Gastrocnemius medialis (tissue), 4 donors: ENCODE results near the gene APOL4. TPM values are rescaled to one million over a fixed set of nuclear protein-coding genes. Genes with fewer than 3 reads are reported as not detected.

ENCODE experiments used
- ATAC-seq, 2 donors: fragments of 150-250 bp; one replicate each; pipeline ENCODE4 v1.9.1; 2016
- DNase-seq, 2 donors: peaks; one replicate each; pipeline ENCODE4 v3.0.0-alpha.2; 2019
- H3K27ac ChIP-seq, 4 donors: fragments of 200-600 bp; sonication (generic); 1 replicate in 1 of 4; 2 replicates in 3 of 4; pipeline ENCODE4 v1.5.1; 2016 to 2018; ENCODE audit warnings: mild to moderate bottlenecking in 2 of 4, moderate library complexity in 1 of 4
- H3K27me3 ChIP-seq, 3 donors: fragments of 200-600 bp; sonication (generic) in 2 of 3; 1 replicate in 1 of 3; 2 replicates in 2 of 3; pipeline versions ENCODE4 v1.5.1 to v1.6.0; 2016 to 2019; ENCODE audit warnings: mild to moderate bottlenecking in 1 of 3, moderate library complexity in 1 of 3
- H3K36me3 ChIP-seq, 2 donors: fragments of 200-600 bp; sonication (generic) in 1 of 2; one replicate each; pipeline ENCODE4 v1.5.1; 2017 to 2018
- H3K4me1 ChIP-seq, 2 donors: fragments of 200-600 bp; sonication (generic) in 1 of 2; one replicate each; pipeline ENCODE4 v1.5.1; 2016 to 2017; ENCODE audit warnings: mild to moderate bottlenecking in 2 of 2
- H3K4me3 ChIP-seq, 4 donors: fragments of 200-600 bp; sonication (generic) in 3 of 4; 1 replicate in 1 of 4; 2 replicates in 3 of 4; pipeline ENCODE4 v1.5.1; 2016 to 2019; ENCODE audit warnings: mild to moderate bottlenecking in 2 of 4
- H3K9me3 ChIP-seq, 3 donors: fragments of 200-600 bp; sonication (generic) in 2 of 3; 1 replicate in 1 of 3; 2 replicates in 2 of 3; pipeline ENCODE4 v1.5.1; 2016 to 2019
- POLR2A ChIP-seq, 2 donors: fragments of 450-650 bp; IDR thresholded peaks; one replicate each; pipeline ENCODE4 v1.6.1; 2017; ENCODE audit warnings: antibody characterized with exemption in 2 of 2, mild to moderate bottlenecking in 2 of 2, moderate library complexity in 2 of 2
- in situ Hi-C, 4 donors: fragments of 200-750 bp; cut with MboI; loops; one replicate each; pipeline versions ENCODE4 v1.15.0 to v1.8.0; 2017; ENCODE audit warnings: low sequenced_read_pairs in 4 of 4
- intact Hi-C: fragments of 100-400 bp; cut with DNase I; formaldehyde crosslinking; loops from one replicate; pipeline ENCODE4 v1.15.1; 2023; ENCODE audit warnings: low total_unique reads
- total RNA-seq, 4 donors: library from RNA; depleted of rRNA; stranded (reverse); fragments of >200 nt; gene quantifications; one replicate each; pipeline versions ENCODE4 v1.1.0 to v1.2.3, GENCODE V29; 2016
- TF ChIP-seq, protein P1 (sequence below), 5 experiments: fragments of 450-650 bp in 3 of 5; fragments of 200-600 bp in 2 of 5; sonication (generic) in 2 of 5; IDR thresholded peaks in 4 of 5; conservative IDR thresholded peaks in 1 of 5; 1 replicate in 4 of 5; 2 replicates in 1 of 5; pipeline ENCODE4 v1.5.1; 2016 to 2019; ENCODE audit warnings: antibody characterized with exemption in 5 of 5, mild to moderate bottlenecking in 3 of 5, moderate library complexity in 3 of 5

The APOL4 gene
- total RNA-seq, 4 donors from 2014 or later = 1.5 to 2.3 (median 2.0) TPM; not detected in 1

DNA sequence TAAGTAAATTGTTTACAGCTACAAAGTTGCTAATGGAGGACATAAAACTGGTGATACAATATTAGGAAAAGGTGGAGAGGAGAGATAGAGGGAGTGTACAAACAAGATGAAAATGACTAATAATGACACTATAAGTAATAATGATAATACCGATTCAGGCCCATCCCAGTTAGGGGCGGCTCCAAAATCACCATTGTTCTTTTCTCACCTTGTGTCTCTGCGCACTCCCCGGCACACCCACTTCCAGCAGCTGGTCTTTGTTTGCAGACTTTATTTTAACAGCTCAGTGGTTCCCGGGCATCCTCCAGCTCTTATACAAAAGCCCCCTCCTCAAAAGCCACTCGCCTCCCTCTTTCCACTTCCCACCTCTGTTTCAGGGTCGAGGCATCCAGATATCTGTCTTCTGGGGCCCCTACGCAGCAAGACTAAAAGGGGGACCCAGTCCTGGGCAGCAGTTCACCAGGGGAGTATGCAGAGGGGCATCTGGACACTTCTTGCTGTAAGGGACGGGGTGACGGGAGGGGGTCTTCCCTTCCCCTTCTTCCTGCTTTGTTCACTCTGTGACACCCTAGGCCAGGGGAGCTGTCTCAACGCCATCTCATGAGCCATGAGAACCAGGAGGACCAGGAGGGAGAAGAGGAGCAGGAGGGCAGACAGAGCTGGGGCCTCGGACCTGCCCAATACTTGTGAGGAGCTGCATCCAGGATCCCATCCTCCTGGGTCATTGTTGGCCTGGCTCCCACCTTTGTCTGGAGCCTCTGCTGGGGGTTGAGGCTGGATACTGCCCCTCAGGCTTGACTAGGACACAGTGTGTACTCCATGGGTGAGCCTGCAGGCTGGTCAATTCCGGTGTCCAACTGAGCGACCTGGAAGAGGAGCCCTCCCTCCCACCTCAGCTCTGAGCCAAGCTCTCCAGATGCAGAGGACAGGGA is 35.0 kb upstream of the APOL4 start:
- Histone ChIP-seq H3K9me3 (no peaks in the 10 kb centered on the region), H3K27me3 (no peaks in the 10 kb centered on the region), H3K36me3 (peaks cover 0 to 26% of the 10 kb centered on the region in 2 donors), H3K27ac (no peak overlapping the region), H3K4me3 (peak overlapping the region in 1 of 4 donors; percentile 76), H3K4me1 (peaks cover 24 to 37% of the 10 kb centered on the region in 2 donors)
- ATAC-seq = no peak
- in situ Hi-C loops = loop anchor here in 1 of 4 donors (10.0 kb wide), 1 partner anchor 92 kb away; no protein-coding TSS in a partner anchor
- no peak for TF ChIP-seq POLR2A (IDR thresholded peaks at IDR 0.05)
- TF ChIP-seq, protein P1, sequence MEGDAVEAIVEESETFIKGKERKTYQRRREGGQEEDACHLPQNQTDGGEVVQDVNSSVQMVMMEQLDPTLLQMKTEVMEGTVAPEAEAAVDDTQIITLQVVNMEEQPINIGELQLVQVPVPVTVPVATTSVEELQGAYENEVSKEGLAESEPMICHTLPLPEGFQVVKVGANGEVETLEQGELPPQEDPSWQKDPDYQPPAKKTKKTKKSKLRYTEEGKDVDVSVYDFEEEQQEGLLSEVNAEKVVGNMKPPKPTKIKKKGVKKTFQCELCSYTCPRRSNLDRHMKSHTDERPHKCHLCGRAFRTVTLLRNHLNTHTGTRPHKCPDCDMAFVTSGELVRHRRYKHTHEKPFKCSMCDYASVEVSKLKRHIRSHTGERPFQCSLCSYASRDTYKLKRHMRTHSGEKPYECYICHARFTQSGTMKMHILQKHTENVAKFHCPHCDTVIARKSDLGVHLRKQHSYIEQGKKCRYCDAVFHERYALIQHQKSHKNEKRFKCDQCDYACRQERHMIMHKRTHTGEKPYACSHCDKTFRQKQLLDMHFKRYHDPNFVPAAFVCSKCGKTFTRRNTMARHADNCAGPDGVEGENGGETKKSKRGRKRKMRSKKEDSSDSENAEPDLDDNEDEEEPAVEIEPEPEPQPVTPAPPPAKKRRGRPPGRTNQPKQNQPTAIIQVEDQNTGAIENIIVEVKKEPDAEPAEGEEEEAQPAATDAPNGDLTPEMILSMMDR (IDR thresholded peaks at IDR 0.05 in 4 of 5, conservative IDR thresholded peaks at IDR 0.05 in 1 of 5) = no peak
- no peak for DNase-seq
- intact Hi-C loops = no loop called here

DNA sequence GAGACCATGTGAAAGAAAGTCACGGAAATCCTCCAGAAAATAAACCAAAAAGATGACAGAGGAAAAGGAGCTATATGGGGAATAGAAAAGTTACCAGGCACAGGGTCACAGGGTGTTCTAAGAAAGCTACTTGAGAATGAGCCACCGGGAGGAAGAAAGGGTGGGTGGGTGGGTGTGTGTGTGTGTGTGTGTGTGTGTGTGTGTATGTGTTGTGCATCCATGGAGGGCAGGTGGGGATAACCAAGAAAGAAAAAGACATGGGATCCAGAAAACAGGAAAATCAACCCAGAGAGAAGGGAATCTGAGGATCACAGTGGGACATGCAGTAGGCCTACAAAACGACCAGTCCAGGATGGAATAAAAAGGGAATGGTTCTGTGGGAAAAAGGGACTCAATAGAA is 34.0 kb upstream of the APOL4 start:
- no peak overlapping the region for H3K4me3 ChIP-seq
- H3K27ac ChIP-seq = no peak overlapping the region
- intact Hi-C loops (no loop called here), in situ Hi-C loops (loop anchor here in 1 of 4 donors (10.0 kb wide), 1 partner anchor 91 kb away; no protein-coding TSS in a partner anchor)
- ATAC-seq = no peak
- no peaks in the 10 kb centered on the region for H3K9me3 ChIP-seq
- no peaks in the 10 kb centered on the region for H3K27me3 ChIP-seq
- H3K4me1 ChIP-seq = peaks cover 24 to 37% of the 10 kb centered on the region in 2 donors
- no peak for TF ChIP-seq POLR2A (IDR thresholded peaks at IDR 0.05)
- TF ChIP-seq, protein P1 (IDR thresholded peaks at IDR 0.05 in 4 of 5, conservative IDR thresholded peaks at IDR 0.05 in 1 of 5) = no peak
- DNase-seq = no peak
- peaks cover 0 to 36% of the 10 kb centered on the region in 2 donors for H3K36me3 ChIP-seq

DNA sequence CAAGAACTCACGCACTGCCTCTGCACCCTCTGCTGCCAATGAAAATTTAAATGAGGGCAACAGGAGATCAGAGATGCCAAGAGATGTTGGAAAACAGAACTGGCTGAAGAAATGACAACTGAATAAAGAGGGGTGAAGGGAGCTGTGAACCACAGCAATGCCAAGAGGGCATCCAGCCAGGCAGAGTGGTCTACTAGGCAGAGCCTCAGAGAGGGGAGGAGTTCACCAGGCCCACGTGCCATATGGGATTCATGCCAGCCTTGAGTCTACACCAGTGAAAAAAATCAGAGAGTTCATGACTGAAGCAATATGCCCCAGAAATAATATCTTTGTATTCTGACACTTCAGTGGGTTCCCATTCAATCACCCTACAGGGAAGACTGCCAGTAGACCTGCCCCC is 33.3 kb upstream of the APOL4 start:
- H3K27me3 ChIP-seq = no peaks in the 10 kb centered on the region
- H3K4me3 ChIP-seq = no peak overlapping the region
- peaks cover 24 to 37% of the 10 kb centered on the region in 2 donors for H3K4me1 ChIP-seq
- DNase-seq (no peak), ATAC-seq (no peak)
- H3K27ac ChIP-seq = no peak overlapping the region
- H3K36me3 ChIP-seq = peaks cover 0 to 43% of the 10 kb centered on the region in 2 donors
- TF ChIP-seq, protein P1 (IDR thresholded peaks at IDR 0.05 in 4 of 5, conservative IDR thresholded peaks at IDR 0.05 in 1 of 5) = no peak
- TF ChIP-seq POLR2A (IDR thresholded peaks at IDR 0.05) = no peak
- H3K9me3 ChIP-seq = no peaks in the 10 kb centered on the region
- intact Hi-C loops (no loop called here), in situ Hi-C loops (loop anchor here in 1 of 4 donors (10.0 kb wide), 1 partner anchor 90 kb away; no protein-coding TSS in a partner anchor)

DNA sequence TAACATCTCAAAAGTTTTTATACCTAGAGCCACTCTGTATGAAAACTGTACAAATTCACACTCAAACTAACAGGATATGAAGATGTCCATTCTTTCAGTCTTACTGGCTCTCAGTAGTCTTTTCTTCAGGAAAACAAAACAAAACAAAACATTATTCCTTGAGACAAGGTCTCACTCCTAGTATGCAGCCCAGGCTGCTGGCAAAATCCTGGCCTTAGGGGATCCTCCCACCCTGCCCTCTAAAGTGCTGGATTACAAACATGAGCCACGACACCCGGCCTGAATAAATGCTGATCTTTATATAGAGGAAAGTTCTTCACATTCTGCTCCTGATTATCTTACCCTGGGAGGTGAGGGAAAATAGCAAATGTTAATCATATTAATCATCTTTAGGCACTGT is 32.6 kb upstream of the APOL4 start:
- in situ Hi-C loops (loop anchor here in 1 of 4 donors (10.0 kb wide), 1 partner anchor 89 kb away; no protein-coding TSS in a partner anchor), intact Hi-C loops (no loop called here)
- ATAC-seq (no peak), DNase-seq (no peak)
- no peak for TF ChIP-seq POLR2A (IDR thresholded peaks at IDR 0.05)
- TF ChIP-seq, protein P1 (IDR thresholded peaks at IDR 0.05 in 4 of 5, conservative IDR thresholded peaks at IDR 0.05 in 1 of 5) = no peak
- Histone ChIP-seq H3K27ac (no peak overlapping the region), H3K9me3 (no peaks in the 10 kb centered on the region), H3K4me3 (no peak overlapping the region), H3K4me1 (peaks cover 24 to 37% of the 10 kb centered on the region in 2 donors), H3K27me3 (no peaks in the 10 kb centered on the region), H3K36me3 (peaks cover 0 to 46% of the 10 kb centered on the region in 2 donors)
